ENCODE results near the gene KRTAP10-10.
"Not testable (repeated sequence)": the region's sequence is repeated elsewhere in the genome, so short reads cannot be mapped to it uniquely, and the experiment has no call there.

KRTAP10-10 gene

DNA sequence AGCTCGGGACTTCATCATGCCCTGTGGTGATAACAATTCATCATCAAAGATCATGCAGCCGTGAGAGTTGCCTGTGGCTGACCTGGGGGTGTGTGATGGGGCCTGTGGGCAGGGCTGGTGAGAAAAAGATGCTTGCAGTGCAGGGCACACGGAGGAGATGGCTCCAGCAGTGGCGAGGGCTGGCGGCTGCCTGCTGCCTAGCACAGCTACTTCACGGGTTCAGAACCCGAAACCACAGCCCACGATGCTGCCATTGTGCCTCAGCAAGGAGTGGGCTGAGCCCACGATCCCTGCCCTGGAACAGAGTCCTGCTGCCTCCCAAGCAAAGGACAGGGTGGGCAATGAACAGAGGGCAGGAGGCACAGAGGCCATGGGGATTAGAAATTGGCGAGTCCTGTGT lies 10.9 kb upstream of the KRTAP10-10 start:
- no peak for DNase-seq (ENCODE audit: low read depth)

GRCh38 chr21:44626673-44627143 lies 10.4 kb upstream of the KRTAP10-10 start, which contains the start of gene KRTAP10-9:
KRTAP10-9 (plus strand) TSS chr21:44627093; CDS start chr21:44627172, 79 bp downstream.
- no peak for DNase-seq (ENCODE audit: low read depth)

DNA sequence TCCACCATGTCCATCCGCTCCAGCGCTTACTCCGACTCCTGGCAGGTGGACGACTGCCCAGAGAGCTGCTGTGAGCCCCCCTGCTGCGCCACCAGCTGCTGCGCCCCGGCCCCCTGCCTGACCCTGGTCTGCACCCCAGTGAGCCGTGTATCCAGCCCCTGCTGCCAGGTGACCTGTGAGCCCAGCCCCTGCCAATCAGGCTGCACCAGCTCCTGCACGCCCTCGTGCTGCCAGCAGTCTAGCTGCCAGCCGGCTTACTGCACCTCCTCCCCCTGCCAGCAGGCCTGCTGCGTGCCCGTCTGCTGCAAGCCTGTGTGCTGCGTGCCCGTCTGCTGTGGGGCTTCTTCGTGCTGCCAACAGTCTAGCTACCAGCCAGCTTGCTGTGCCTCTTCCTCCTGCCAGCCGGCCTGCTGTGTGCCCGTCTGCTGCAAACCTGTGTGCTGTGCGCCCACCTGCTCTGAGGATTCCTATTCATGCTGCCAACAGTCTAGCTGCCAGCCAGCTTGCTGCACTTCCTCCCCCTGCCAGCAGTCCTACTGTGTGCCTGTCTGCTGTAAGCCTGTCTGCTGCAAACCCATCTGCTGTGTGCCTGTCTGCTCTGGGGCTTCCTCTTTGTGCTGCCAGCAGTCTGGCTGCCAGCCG lies 9.9 kb upstream of the KRTAP10-10 start:
- DNase-seq (ENCODE audit: low read depth) = not testable (repeated sequence)

DNA sequence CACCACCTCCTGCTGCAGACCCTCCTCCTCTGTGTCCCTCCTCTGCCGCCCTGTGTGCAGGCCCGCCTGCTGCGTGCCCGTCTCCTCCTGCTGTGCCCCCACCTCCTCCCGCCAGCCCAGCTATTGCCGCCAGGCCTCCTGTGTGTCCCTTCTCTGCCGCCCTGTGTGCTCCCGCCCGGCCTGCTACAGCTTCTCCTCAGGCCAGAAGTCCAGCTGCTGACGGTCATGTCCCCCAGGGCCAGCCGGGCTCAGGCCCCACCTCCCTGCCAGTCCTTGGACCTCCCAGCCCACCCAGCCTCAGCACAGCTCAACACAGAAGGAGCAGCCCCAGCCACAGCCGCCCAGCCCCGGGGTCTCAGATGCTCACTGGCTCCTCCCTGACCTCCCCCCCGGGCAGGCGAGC lies 9.3 kb upstream of the KRTAP10-10 start:
- DNase-seq (ENCODE audit: low read depth) = not testable (repeated sequence)

DNA sequence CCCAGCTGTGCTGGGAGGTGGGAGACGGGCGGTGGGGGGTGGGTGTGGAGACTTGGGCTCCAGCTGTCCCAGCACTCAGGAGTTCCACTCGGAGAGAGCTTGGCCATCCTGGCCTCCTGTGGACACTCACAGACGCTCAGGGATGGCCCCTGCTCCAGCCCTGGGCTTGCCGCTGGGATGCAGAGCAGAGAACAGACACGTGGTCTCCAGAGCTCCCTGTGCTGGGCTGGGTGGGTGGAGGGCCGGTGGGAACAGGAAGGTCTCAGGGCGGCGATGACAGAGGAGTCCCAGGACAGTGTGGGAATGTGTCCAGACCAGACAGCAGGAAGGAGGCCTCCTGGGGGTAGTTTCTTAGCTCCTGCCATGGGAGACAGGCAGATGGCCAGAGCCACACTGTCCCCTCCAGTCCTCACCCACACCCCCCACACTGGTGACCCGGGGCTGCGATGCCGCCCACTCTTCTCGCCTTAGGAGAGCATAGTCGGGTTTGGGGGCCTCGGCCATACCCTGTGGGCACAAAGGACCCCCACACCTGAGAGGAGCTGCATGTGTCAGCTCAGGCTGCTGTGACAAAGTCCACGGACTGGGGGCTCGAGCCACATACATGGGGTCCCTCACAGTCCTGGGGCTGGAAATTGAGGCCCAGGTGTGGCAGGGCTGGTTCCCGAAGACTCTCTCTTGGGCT lies 8.3 kb upstream of the KRTAP10-10 start:
- DNase-seq (ENCODE audit: low read depth) = no peak

DNA sequence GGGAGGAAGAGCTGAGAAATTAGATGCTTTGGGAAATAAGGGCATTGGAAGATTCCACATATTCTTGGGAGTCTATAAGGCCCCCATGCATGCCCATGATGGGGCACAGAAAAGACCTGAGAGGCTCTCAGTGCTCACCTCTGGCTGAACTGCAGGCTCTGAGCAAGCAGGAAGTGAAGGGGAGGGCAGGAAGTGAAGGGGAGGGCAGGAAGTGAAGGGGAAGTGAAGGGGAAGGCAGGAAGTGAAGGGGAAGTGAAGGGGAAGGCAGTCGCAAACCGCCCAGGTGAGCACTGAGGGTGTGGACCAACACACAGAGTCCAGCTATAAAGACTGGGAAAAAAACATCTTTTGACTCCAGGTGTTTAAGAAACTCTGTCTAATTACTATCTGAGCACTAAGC lies 6.7 kb upstream of the KRTAP10-10 start:
- DNase-seq (ENCODE audit: low read depth) = no peak

DNA sequence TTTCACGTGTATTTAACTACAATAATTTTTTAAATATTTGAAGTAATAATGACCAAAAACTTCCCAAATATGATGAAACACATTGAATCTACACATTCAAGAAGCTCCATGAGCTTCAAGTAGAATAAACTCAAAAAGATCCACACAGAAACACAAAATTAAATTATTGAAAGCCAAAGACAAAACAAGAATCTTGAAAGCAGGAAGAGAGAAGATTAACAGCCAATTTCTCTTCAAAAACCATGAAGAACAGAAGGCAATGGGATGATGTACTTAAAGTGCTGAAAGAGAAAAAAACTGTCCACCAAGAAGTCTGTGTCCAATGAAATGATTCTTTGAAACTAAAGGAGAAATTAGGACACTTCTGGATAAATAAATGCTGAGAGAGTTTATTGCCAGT lies 5.1 kb upstream of the KRTAP10-10 start:
- DNase-seq (ENCODE audit: low read depth) = no peak

- DNase-seq (ENCODE audit: low read depth) = no peak
Measured at GRCh38 chr21:44636209-44637017, 743 bp upstream of the KRTAP10-10 start.

GRCh38 chr21:44637851-44638348 lies 744 bp downstream of the KRTAP10-10 start:
- DNase-seq (ENCODE audit: low read depth) = not testable (repeated sequence)

- DNase-seq (ENCODE audit: low read depth) = not testable (repeated sequence)
Measured at GRCh38 chr21:44638506-44639330, 1.6 kb downstream of the KRTAP10-10 start.

- no peak for DNase-seq (ENCODE audit: low read depth)
Measured at GRCh38 chr21:44639331-44639655, 2.1 kb downstream of the KRTAP10-10 start.

- no peak for DNase-seq (ENCODE audit: low read depth)
Measured at GRCh38 chr21:44640761-44641160, 3.6 kb downstream of the KRTAP10-10 start.

DNA sequence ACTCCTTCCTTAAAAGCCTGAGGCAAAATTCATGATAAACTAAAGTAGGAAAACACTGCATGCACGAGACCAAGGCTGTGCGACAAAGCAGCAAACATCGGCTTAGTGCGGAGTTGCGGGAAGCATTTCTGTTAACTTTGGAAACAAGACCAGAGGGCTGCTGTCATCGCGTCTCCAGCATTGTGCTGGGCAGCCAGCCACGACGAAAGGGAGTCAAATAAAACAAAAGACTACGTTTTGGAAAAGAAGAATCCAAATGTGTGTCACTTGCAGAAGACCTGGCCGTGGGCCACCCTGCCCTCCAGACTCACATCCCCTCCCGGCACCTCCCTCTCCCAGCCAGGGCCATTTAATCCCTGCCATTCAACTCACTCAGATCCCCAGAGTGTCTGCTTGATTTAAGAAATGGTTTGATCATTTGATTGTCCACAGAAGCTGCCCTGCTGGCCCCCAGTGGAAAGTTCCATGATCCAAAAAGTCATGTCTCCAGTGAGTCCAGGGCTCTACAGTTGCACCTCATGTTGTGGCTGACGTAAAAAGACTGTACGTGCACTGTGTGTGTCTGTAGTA lies 6.7 kb downstream of the KRTAP10-10 start:
- no peak for DNase-seq (ENCODE audit: low read depth)

DNA sequence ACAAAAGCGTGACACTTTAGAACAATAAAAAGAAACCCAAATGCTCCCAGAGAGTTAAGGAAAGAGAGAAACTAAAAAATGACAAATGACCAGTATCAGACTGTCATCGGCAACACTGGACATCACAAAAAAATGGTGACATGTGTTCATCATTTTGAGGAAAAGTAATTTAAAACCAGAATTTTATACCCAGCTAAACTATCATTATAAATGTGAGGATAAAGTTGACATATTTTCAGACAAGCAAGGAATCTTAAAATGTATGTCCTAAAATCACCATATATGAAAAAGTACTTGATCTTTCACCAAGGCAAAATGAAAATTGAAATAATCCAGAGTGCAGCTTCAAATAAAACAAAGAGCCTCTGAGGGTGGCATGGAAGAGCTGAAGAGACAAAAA lies 7.7 kb downstream of the KRTAP10-10 start:
- DNase-seq (ENCODE audit: low read depth) = no peak

DNA sequence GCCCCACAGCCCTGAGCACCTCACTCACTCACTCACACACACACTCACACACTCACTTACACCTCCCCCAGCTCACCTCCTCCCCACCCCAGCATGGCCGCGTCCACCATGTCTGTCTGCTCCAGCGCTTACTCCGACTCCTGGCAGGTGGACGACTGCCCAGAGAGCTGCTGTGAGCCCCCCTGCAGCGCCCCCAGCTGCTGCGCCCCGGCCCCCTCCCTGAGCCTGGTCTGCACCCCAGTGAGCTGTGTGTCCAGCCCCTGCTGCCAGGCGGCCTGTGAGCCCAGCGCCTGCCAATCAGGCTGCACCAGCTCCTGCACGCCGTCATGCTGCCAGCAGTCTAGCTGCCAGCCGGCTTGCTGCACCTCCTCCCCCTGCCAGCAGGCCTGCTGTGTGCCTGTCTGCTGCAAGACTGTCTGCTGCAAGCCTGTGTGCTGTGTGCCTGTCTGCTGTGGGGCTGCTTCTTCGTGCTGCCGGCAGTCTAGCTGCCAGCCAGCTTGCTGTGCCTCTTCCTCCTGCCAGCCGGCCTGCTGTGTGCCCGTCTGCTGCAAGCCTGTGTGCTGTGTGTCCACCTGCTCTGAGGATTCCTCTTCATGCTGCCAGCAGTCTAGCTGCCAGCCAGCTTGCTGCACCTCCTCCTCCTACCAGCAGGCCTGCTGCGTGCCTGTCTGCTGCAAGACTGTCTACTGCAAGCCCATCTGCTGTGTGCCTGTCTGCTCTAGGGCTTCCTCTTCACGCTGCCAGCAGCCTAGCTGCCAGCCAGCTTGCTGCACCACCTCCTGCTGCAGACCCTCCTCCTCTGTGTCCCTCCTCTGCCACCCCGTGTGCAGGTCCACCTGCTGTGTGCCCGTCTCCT lies 9.4 kb downstream of the KRTAP10-10 start, which contains the start of gene KRTAP10-11:
Gene KRTAP10-11, plus strand, starts transcription at position 49 of the 856 bp plus-strand sequence. Its CDS starts 45 bp downstream, at position 94.
- DNase-seq (ENCODE audit: low read depth) = not testable (repeated sequence)

- DNase-seq (ENCODE audit: low read depth) = no peak
Measured at GRCh38 chr21:44647222-44647552, 10.0 kb downstream of the KRTAP10-10 start.

DNA sequence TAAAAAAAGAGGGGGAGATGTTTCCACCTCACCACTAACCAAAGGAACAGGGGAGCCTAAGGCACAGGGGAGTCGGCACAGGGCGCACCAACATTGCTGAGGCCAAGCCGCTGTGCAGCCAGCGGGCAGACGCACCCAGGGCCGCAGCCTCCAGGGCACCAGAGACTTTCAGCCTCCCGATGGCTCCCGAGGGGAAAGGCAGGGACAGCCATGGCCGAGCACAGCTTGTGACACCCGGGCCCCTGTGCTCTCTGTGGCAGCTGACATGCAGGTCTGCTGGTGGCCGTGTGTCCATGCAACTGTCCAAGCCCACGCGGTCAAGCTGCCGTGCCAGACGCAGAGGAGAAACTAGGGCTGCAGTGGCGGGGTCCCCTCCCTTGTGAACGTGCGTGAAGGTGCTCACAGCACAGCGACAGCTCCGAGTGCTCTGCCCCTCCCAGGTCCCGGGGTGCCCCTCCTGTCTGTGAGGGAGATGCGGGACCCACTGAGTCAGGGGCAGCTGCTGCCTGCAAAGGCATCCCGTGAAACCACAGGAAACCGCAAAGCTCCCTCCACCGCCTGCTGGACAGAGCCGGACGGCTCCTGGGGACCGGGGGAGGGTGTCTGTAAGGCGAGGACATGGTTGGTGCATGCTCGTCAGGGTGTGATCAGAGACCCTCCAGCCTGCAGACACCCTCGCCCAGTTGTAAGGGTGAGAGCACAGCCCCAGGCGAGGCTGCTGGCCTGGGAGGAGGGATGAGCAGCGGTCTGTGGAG lies 11.6 kb downstream of the KRTAP10-10 start:
- no peak for DNase-seq (ENCODE audit: low read depth)

DNA sequence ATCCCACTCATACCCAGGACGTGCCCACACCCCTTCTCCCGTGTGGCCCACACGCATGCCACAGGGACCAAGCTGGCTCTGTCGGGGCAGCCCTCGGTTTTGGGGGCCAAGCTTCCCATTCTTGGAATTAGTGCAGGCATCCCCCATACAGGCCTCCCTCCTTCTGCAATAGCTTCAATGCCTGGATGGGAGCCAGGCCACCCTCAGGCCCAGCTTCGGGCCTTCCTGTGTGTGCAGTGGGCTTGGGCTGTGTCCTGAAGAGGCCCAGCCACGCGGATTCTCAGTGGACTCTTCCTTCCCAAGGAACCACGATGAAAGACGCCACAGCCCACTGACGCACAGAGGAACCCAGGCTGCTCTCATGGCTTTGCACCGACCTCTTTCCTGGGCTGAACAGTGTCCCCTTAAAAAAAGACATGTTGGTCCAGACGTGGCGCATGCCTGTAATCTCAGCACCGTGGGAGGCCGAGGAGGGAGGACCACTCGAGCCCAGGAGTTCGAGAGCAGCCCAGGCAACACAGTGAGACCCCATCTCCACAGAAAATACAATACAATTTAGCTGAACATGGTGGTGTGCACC lies 12.5 kb downstream of the KRTAP10-10 start:
- no peak for DNase-seq (ENCODE audit: low read depth)

- no peak for DNase-seq (ENCODE audit: low read depth)
Measured at GRCh38 chr21:44650265-44650972, 13.3 kb downstream of the KRTAP10-10 start.
